ENCODE measurements around the gene TMEM117.

Gene TMEM117

DNA sequence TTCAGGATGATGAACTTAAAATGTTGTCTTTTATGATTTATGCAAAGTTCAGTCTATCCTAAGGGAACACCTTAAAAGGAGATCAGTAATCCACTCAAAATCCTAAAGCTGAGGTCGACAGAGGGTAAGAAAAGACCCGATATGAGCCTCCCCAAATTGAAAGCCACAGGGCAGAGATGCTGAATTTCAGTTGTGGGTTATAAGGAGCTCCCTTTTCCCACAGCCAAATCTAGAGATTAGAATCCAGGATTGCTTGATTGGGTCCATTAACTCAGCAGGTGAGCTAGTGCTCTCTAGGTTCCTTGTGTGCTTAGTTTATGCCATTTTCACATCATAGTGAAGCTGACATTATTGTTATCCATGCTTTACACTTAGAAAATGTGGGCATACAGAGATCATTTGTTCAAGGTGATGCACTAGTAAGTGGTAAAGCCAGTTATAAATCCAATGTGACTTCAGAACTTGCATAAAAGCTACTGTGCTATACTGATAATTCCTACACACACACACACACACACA is 417.5 kb downstream of the TMEM117 start:
- Mint-ChIP-seq H3K36me3 (peaks cover 7% of the 10 kb centered on the region in 2 donors), H3K27me3 (no peaks in the 10 kb centered on the region), H3K27ac (no peak overlapping the region), H3K4me1 (no peaks in the 10 kb centered on the region), H3K4me3 (no peak overlapping the region), H3K9me3 (peaks cover 1 to 6% of the 10 kb centered on the region in 2 donors)
- DNase-seq: no peak
- no peak for ATAC-seq (replicated peaks)

DNA sequence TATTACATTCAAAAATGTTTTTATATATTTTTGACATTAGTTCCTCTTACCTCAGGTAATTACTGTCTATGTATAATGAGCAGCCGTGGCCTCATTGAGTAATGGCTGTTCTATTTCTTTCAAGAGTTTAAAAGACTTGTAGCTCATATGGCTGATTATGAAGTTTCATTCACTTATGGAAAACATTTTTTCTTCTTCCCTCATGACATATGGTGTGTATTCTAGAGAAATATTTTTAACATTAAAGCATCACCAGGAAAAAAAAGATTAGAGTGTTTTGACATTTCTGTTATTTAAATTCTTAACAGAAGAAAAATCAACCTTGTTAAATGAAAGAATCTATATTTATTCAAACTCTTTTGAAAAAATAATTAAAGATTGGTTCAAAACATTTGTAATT is 422.4 kb downstream of the TMEM117 start:
- Mint-ChIP-seq H3K27me3 (no peaks in the 10 kb centered on the region), H3K27ac (no peak overlapping the region)

DNA sequence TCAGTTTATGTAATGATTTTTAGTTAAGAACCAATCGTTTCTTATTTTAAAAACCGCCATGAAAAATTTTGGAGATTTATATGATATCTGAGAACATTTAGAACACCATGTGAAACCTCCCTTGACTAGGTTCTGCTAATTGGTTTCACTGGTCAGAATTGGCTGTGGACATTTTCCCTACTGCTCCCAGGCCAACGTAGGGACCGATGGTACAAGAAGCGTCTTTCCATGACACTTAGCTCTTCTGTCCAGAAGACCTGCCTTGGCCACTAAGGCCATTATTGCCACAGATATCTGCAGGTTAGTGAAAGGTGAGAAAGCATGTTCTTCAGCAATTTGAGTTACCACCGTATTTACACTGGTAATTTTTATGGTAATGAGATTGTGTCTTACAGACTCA is 424.0 kb downstream of the TMEM117 start:
- Mint-ChIP-seq H3K4me3 (no peak overlapping the region), H3K9me3 (no peaks in the 10 kb centered on the region), H3K4me1 (peaks cover 0 to 2% of the 10 kb centered on the region in 2 donors), H3K27ac (no peak overlapping the region), H3K27me3 (no peaks in the 10 kb centered on the region), H3K36me3 (no peaks in the 10 kb centered on the region)
- no peak for ATAC-seq (replicated peaks)
- no peak for DNase-seq

More for the DNA sequence above, 422.4 kb downstream of the TMEM117 start:
- Mint-ChIP-seq H3K4me1 (peaks cover 0 to 2% of the 10 kb centered on the region in 2 donors), H3K4me3 (no peak overlapping the region), H3K36me3 (no peaks in the 10 kb centered on the region), H3K9me3 (no peaks in the 10 kb centered on the region)
- ATAC-seq (replicated peaks) (no peak), DNase-seq (no peak)

DNA sequence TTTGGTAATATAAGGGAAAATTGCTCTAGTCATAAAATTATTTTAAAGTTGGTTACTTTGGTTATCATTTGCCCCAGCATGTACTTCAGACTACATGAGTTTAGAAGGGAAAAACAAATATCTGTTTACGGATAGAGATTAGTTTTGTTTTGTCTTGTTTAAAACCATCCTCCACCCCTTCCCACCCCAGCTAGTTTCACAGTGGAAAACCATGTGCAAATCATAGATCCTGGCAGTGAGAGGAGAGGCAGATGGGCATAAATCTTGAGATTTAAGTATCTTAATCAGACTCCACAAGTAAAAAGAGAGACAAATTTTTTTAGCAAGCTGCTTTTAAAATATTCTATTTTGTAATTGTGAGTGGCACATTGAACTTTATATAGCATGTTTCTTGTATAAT is 424.7 kb downstream of the TMEM117 start:
- Mint-ChIP-seq H3K9me3 (no peaks in the 10 kb centered on the region), H3K4me3 (no peak overlapping the region)
- no peak for ATAC-seq (replicated peaks)

DNA sequence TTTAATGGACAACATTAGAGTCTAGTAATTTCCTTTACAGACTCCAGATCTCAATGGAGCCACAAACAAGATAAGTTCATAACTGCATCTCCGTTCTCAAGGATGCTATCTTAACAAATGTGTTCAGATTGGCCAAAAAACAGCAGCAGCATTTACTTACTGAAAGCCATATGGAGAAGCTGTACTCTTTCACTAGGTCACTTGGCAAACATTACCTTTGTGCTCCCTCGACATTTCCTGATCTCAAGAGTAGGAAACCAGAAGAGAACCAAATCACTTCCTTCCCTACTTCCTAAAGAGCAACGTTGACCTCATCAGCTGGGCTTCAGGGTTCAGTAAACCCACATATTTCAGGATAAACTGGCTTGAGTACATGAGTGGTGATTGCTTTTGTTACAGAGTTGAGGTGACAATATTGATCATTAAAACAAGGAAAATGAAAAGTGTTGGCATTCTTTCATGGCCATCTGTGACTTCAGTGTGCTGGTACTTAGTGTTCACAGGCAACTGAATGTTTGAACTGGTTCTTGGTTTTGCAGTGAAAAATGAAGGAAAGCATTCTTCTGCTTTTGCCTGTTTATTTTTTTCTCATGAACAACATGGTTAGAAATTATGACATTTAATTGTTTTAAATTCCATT is 449.6 kb downstream of the TMEM117 start:
- Mint-ChIP-seq H3K9me3 (peaks cover 7 to 8% of the 10 kb centered on the region in 2 donors), H3K27ac (no peak overlapping the region), H3K27me3 (no peaks in the 10 kb centered on the region), H3K36me3 (peaks cover 4 to 10% of the 10 kb centered on the region in 2 donors), H3K4me1 (peaks cover 1 to 5% of the 10 kb centered on the region in 2 donors), H3K4me3 (no peak overlapping the region)
- ATAC-seq (replicated peaks): no peak
- DNase-seq: no peak

More for the DNA sequence above, 424.7 kb downstream of the TMEM117 start:
- H3K27me3 Mint-ChIP-seq: no peaks in the 10 kb centered on the region
- H3K36me3 Mint-ChIP-seq: no peaks in the 10 kb centered on the region
- H3K27ac Mint-ChIP-seq: no peak overlapping the region
- no peak for DNase-seq
- H3K4me1 Mint-ChIP-seq: peaks cover 0 to 2% of the 10 kb centered on the region in 2 donors

DNA sequence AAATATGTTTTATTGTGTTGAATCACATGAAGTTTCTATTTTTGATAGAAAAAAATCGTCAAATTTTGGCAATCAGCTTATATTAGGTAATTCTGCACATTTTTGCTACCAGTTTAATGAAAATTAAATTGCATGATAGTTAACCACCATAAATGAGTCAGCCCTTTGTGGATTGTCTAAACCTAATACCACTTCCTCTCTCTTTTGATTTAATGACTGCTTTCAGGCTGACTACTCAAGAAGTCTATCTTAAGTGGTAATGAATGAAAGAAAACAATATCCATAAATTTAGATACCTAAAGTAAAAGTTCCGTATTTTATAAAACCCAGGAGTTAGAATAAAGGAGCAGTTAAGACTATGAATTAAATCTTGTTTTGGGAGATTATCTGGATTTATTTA is 450.5 kb downstream of the TMEM117 start:
- H3K27me3 Mint-ChIP-seq: no peaks in the 10 kb centered on the region
- H3K27ac Mint-ChIP-seq: no peak overlapping the region
- no peak overlapping the region for H3K4me3 Mint-ChIP-seq
- peaks cover 7 to 9% of the 10 kb centered on the region in 2 donors for H3K9me3 Mint-ChIP-seq
- DNase-seq (no peak), ATAC-seq (replicated peaks) (peak; percentile 76 to 90)
- peaks cover 4 to 11% of the 10 kb centered on the region in 2 donors for H3K36me3 Mint-ChIP-seq
- H3K4me1 Mint-ChIP-seq: peaks cover 1 to 5% of the 10 kb centered on the region in 2 donors

DNA sequence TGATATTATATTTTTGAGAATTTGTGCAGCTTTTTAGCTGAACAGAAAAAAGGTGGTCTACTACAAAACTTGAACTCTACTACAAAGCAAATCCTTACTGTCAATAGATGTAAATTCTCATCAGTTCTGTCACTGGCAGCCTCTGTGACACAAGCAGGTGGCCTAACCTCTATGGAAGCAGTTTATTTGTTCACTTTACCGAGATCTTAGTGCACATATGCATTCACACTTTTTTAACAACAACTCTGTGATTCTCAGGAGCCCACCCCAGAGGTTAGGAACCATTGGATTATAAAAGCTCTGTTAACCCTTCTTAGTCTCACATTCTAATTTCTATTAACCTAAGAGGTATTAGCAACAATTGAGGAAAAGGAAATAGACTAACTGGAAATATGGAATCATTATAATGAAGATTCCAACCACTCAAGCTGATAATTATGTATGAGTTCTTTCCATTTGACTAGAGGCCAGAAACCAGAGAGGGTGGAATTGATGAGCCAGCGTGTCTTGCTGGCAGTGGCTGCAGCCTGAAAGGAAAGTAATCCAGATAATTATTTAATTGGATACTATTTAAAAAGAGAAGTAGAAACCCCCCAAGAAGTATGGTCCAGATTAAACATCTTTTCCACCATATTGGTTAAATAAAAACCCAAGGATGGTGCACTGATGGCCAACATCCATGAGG is 451.1 kb downstream of the TMEM117 start:
- no peak for ATAC-seq (replicated peaks)
- DNase-seq: no peak
- Mint-ChIP-seq H3K27ac (no peak overlapping the region), H3K27me3 (no peaks in the 10 kb centered on the region), H3K4me1 (peaks cover 1 to 5% of the 10 kb centered on the region in 2 donors), H3K36me3 (peaks cover 3 to 10% of the 10 kb centered on the region in 2 donors), H3K4me3 (no peak overlapping the region), H3K9me3 (peaks cover 6 to 9% of the 10 kb centered on the region in 2 donors)

DNA sequence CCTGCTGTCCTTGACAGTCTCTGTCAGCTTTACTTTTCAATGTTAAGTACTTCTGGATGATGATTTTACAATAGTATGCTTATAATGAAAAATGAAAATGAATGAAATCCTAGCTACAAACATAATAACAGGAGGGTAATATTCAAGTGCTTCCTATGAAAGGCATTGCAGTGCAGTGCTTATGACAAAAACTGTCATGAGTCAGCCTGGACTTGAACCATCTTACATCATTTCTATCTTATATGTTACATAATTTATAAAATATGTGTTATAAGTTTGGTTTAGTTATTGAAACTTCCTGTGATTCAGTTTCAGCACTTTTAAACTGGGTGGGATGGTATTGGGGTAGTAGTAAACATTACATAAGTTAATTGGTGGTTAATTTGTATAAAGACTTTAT is 451.7 kb downstream of the TMEM117 start:
- Mint-ChIP-seq H3K9me3 (peaks cover 3 to 9% of the 10 kb centered on the region in 2 donors), H3K36me3 (peaks cover 1 to 10% of the 10 kb centered on the region in 2 donors), H3K27me3 (no peaks in the 10 kb centered on the region), H3K4me3 (no peak overlapping the region), H3K27ac (no peak overlapping the region), H3K4me1 (peaks cover 1 to 5% of the 10 kb centered on the region in 2 donors)
- DNase-seq: no peak
- ATAC-seq (replicated peaks): no peak

DNA sequence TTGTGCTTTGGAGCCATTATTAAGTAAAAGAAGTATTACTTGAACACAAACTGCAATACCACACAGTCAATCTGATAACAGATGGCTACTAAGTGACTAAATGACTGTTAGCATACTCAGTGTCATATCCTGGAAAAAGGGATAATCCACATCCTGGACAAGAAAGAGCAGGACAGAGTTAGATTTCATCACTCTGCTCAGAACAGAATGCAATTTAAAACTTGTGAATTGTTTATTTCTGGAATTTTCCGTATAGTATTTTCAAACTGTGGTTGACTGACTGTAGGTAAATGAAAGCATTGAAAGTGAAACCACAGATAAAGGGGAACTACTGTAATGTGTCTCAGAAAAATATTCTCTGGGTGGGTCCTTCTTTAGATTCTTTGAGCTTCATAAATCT is 458.8 kb downstream of the TMEM117 start:
- H3K9me3 Mint-ChIP-seq: peaks cover 11 to 18% of the 10 kb centered on the region in 2 donors
- DNase-seq: no peak
- H3K27me3 Mint-ChIP-seq: no peaks in the 10 kb centered on the region
- peak; percentile 86 for ATAC-seq (replicated peaks)
- H3K4me1 Mint-ChIP-seq: peaks cover 7 to 18% of the 10 kb centered on the region in 2 donors
- H3K4me3 Mint-ChIP-seq: peak overlapping the region in 1 of 2 donors; percentile 28
- H3K27ac Mint-ChIP-seq: no peak overlapping the region
- H3K36me3 Mint-ChIP-seq: peaks cover 13 to 22% of the 10 kb centered on the region in 2 donors

DNA sequence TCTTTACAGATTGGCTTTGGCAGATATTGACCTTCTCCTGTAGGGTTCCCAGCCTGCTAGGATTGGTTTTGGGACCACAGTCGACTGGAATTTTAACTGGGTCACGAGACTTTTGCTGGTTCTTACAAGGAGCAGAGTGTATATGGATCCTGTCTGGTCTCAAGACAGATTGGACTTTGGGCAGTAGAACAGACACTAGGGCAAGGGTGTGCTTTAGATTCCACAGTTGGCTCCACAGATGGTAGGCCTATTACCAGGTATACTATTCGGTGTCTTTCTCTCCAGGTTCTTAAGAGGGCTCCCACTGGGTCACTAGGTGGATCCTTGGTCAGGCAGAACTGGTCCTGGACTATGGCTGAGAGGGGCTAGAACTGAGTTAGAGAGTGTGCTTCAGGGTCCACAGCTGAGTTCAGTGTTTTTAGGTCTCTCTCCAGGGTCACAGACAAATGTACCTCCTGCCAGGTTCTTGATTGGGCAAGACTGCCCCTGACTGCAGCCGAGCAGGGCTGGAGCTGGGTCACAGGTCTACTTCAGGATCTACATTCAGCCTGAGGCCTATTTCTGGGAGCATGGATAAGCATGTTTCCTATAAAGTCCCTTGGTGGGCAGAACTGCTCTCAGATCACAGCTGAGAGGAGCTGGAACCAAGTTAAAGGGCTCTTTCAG is 460.2 kb downstream of the TMEM117 start:
- ATAC-seq (replicated peaks): no peak
- Mint-ChIP-seq H3K27me3 (no peaks in the 10 kb centered on the region), H3K9me3 (peaks cover 8% of the 10 kb centered on the region in 2 donors)

DNA sequence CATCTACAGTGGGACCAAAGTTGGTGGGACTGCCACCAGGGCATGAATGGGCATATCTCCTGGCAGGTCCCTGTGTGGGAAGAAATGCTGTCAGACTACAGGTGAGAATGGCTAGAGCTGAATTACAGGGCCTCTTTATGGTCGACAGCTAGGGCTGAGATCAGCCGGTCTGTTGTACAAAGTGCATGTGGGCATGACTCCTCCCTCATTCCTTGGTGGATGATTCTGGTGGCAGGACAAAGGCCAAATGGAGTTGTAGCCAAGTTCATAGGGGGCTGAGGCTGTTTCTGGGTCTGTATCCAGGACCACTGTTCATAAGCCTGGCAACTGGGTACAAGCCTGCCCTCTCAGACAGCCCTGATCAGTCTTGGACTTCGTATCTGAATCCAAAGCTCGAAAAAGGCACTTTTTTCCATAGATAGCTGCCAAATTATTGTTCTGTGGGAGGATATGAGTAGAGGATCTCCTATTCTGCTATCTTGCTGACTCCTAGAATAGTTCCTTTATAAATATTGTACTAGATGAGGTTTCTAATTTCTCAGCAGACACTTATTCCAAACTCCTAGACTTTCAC is 460.8 kb downstream of the TMEM117 start:
- DNase-seq: no peak
- Mint-ChIP-seq H3K27ac (no peak overlapping the region), H3K4me1 (peaks cover 7 to 18% of the 10 kb centered on the region in 2 donors)

More for the DNA sequence above, 460.2 kb downstream of the TMEM117 start:
- H3K4me1 Mint-ChIP-seq: peaks cover 7 to 18% of the 10 kb centered on the region in 2 donors
- H3K4me3 Mint-ChIP-seq: no peak overlapping the region
- H3K27ac Mint-ChIP-seq: no peak overlapping the region
- no peak for DNase-seq
- H3K36me3 Mint-ChIP-seq: peaks cover 12 to 16% of the 10 kb centered on the region in 2 donors

DNA sequence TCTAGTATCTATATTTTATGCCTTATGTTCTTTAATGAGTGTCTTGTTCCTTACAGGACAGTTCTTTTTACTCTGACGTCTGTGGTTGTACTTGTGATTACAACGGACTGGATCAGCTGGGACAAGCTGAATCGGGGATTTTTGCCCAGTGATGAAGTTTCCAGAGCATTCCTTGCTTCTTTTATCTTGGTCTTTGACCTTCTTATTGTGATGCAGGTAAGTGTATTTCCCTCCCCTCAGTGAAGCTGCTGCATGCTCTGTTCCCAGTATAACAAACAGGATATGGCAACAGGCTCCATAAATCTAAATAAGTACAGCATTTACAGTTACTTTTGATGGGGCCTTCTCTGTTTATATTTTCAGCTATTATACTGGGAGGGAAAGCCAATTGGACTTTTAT is 463.6 kb downstream of the TMEM117 start:
- DNase-seq: no peak
- H3K27me3 Mint-ChIP-seq: no peaks in the 10 kb centered on the region
- no peak for ATAC-seq (replicated peaks)
- H3K27ac Mint-ChIP-seq: no peak overlapping the region
- H3K4me3 Mint-ChIP-seq: no peak overlapping the region
- H3K36me3 Mint-ChIP-seq: peaks cover 18 to 21% of the 10 kb centered on the region in 2 donors
- H3K9me3 Mint-ChIP-seq: peaks cover 8% of the 10 kb centered on the region in 2 donors
- peaks cover 4 to 13% of the 10 kb centered on the region in 2 donors for H3K4me1 Mint-ChIP-seq

More for the DNA sequence above, 460.8 kb downstream of the TMEM117 start:
- peaks cover 14 to 16% of the 10 kb centered on the region in 2 donors for H3K36me3 Mint-ChIP-seq
- no peak for ATAC-seq (replicated peaks)
- no peaks in the 10 kb centered on the region for H3K27me3 Mint-ChIP-seq
- H3K9me3 Mint-ChIP-seq: peaks cover 8% of the 10 kb centered on the region in 2 donors
- no peak overlapping the region for H3K4me3 Mint-ChIP-seq

DNA sequence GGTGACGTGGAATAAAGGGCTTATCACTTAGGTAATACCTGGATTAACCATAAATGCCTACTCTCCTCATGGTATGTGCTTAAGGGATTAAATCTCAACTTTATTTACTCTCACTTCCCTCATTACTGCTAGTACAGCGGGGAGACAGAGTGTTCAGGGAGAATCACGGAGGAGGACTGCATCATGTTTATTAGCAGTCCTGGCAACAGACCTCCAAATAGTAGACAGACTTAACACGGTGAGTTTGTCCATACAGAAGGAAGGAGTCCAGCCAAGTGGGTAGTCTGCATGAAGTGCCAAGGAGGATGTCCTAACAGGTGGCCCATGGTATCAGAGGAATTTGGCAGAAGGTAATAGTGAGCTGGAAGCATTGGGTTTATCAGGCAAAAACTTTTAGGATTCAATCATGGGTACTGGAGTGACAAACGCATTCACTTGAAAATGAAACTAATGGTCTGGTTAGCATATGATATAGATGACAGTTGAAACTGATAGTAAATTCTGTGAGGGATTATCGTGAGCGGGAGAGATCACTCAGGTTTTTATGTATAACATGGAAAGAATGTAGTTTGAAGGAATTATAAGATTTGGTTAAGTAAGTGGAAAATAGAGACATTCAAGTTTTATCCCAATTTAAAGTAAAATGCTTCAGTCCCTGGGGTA is 471.8 kb downstream of the TMEM117 start:
- no peaks in the 10 kb centered on the region for H3K27me3 Mint-ChIP-seq
- no peak for ATAC-seq (replicated peaks)
- H3K4me1 Mint-ChIP-seq: peaks cover 0 to 4% of the 10 kb centered on the region in 2 donors

More for the DNA sequence above, 471.8 kb downstream of the TMEM117 start:
- Mint-ChIP-seq H3K27ac (no peak overlapping the region), H3K36me3 (peaks cover 13 to 16% of the 10 kb centered on the region in 2 donors), H3K4me3 (no peak overlapping the region), H3K9me3 (peaks cover 4 to 8% of the 10 kb centered on the region in 2 donors)
- no peak for DNase-seq
